ENCODE results near the gene TBC1D1.

DNA sequence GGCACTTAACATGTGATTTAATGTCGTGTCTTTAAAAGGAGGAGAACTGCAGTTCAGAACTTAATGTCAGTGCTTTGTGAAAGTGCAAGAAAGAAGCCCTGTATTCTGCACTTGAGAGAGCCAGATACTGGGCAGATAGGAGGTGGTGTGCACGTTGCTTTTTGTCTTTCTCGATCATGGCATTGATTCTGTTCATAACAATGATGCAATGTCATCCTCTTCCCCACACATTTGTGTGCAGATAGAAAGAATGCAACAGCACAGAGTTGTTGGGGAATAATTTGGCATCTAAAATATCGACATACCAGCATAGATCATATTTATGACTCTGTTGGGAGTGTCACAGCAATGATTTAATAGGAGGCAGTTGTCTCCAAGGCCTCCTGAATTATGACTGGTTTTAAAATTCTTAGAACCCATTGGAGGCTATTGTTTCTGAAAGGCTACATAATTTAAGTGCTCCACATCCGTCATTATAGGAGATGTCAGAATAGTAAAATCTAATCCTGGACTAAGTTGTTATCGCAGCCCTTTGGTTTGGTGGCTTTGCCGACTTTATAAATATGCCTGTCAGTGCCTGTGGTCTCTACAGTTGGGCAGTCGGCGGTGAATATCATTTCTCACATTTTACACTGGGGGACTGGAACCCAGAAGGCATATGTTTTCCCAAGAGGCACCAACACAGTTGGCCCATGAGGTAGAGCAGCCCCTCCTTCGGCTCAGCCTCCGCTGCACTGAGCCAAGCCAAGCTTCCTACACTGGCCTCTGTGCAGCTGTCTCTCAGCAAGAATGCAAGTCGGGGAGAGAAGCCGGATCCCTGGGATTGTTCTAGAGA, 194.2 kb downstream of the TBC1D1 start:
- no peak for TF ChIP-seq POLR2AphosphoS5 (IDR thresholded peaks at IDR 0.05; ENCODE audit: low read depth, low read length)
- no peak for TF ChIP-seq POLR2A (IDR thresholded peaks at IDR 0.05; ENCODE audit: low read depth, low read length)
- no peak for TF ChIP-seq TAF1 (IDR thresholded peaks at IDR 0.05; ENCODE audit: borderline replicate concordance, low read depth, low read length)
